Measurements from ENCODE around the gene NMNAT3.
"Not testable (repeated sequence)": the region's sequence is repeated elsewhere in the genome, so short reads cannot be mapped to it uniquely, and the experiment has no call there.

NMNAT3 gene

GRCh38 chr3:139634111-139634635 is 43.6 kb downstream of the NMNAT3 start:
- no peak for DNase-seq

- DNase-seq, result no peak
Observed at GRCh38 chr3:139633511-139633910, 44.3 kb downstream of the NMNAT3 start.

- no peak for DNase-seq
Observed at GRCh38 chr3:139630542-139630941, 47.2 kb downstream of the NMNAT3 start.

GRCh38 chr3:139629033-139629432 is 48.7 kb downstream of the NMNAT3 start:
- peak in 1 of 3 experiments; percentile 31 for DNase-seq

- DNase-seq, result no peak
Observed at GRCh38 chr3:139627759-139628158, 50.0 kb downstream of the NMNAT3 start.

- DNase-seq, result peak in 1 of 3 experiments; percentile 5
Observed at GRCh38 chr3:139620438-139620837, 57.3 kb downstream of the NMNAT3 start.

- no peak for DNase-seq
Observed at GRCh38 chr3:139619484-139619883, 58.3 kb downstream of the NMNAT3 start.

- DNase-seq, result no peak
Observed at GRCh38 chr3:139617672-139618268, 60.0 kb downstream of the NMNAT3 start.

GRCh38 chr3:139611528-139611927 is 66.2 kb downstream of the NMNAT3 start:
- peak in 1 of 3 experiments; percentile 5 for DNase-seq

- no peak for DNase-seq
Observed at GRCh38 chr3:139610886-139611285, 66.9 kb downstream of the NMNAT3 start.

- DNase-seq, result no peak
Observed at GRCh38 chr3:139608924-139609323, 68.8 kb downstream of the NMNAT3 start.

GRCh38 chr3:139608108-139608380 is 69.7 kb downstream of the NMNAT3 start:
- DNase-seq, result no peak

- DNase-seq, result peak in 1 of 3 experiments; percentile 30
Observed at GRCh38 chr3:139607257-139608107, 70.3 kb downstream of the NMNAT3 start.

- no peak for DNase-seq
Observed at GRCh38 chr3:139602003-139602402, 75.8 kb downstream of the NMNAT3 start.

- DNase-seq, result peak in 2 of 3 experiments; percentile 3 to 49
Observed at GRCh38 chr3:139601191-139601961, 76.4 kb downstream of the NMNAT3 start.

GRCh38 chr3:139597947-139598346 is 79.8 kb downstream of the NMNAT3 start:
- no peak for DNase-seq

- not testable (repeated sequence) for DNase-seq
Observed at GRCh38 chr3:139591186-139591585, 86.6 kb downstream of the NMNAT3 start.

GRCh38 chr3:139588450-139588849 is 89.3 kb downstream of the NMNAT3 start:
- peak; percentile 27 to 71 (median 54) for DNase-seq

- no peak for DNase-seq
Observed at GRCh38 chr3:139587797-139588196, 90.0 kb downstream of the NMNAT3 start.

GRCh38 chr3:139586420-139587017 is 91.3 kb downstream of the NMNAT3 start:
- DNase-seq, result no peak

- no peak for DNase-seq
Observed at GRCh38 chr3:139585820-139586219, 92.0 kb downstream of the NMNAT3 start.

GRCh38 chr3:139583651-139584050 is 94.1 kb downstream of the NMNAT3 start:
- DNase-seq, result not testable (repeated sequence)

GRCh38 chr3:139578783-139579182 is 99.0 kb downstream of the NMNAT3 start:
- no peak for DNase-seq

Measured in NCI-H1417 (cell line).